GM12801 (cell line): ENCODE data around the gene INPP4B.

ENCODE experiments used
- CTCF ChIP-seq: IDR thresholded peaks from one replicate; pipeline ENCODE4 v1.5.1; 2011; ENCODE audit warnings: control low read depth; ENCODE audit not compliant: insufficient read length; ENCODE audit errors: extremely low read depth

INPP4B gene

GRCh38 chr4:142356801-142357200 lies 489.3 kb downstream of the INPP4B start:
- TF ChIP-seq CTCF, result no peak

DNA sequence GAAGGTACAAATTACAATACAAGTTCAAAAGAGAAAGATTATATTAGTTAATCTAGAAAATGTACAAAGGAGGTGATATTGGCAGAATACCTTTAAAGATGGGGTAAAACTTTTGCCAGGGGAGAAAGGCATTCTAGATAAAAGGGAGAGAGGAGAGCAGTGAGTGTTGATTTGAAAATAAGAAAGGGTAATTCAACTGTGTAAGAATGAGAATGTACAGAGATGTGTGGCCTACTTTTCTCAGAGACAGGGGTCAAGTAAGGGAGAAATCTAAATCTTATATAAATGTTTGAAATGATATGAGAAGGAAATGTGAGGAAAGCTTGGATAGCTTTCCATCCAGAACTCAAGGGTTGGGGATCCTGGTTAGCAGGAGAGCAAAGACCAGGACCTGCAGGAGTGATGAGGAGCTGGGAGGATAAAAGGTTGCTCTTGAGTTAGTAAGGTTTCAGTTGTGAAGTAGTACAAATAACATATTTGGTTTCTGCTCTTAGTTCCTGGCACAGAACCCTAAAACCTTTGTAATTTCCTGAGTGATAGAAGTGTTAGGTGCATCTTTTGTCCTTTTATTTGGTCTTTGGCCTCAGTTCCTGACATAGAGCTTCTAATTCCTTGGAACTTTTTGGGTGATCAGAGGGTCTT lies 489.9 kb downstream of the INPP4B start:
- TF ChIP-seq CTCF, result no peak

- TF ChIP-seq CTCF, result no peak
These were observed 490.6 kb downstream of the INPP4B start for GRCh38 chr4:142355421-142355930.

- no peak for TF ChIP-seq CTCF
These were observed 491.2 kb downstream of the INPP4B start for GRCh38 chr4:142354794-142355420.

DNA sequence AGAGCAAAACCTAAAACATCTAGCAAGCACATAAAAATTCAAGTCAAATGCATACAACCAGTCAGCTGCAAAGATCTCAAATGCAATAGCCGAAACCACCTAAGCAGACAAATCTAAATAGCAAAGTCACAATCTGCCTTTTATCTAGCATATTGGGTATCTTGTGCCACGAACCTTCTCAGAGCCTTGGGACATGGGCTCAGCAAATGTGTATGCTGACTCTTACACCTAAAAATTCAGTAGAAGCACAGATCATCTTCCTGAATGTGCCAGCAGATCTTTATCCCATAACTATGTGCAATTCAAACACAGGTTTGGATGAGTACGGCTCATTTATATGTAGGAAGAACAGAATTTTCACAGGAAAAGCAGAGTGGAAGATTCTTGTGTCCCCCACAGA lies 492.1 kb downstream of the INPP4B start:
- no peak for TF ChIP-seq CTCF

DNA sequence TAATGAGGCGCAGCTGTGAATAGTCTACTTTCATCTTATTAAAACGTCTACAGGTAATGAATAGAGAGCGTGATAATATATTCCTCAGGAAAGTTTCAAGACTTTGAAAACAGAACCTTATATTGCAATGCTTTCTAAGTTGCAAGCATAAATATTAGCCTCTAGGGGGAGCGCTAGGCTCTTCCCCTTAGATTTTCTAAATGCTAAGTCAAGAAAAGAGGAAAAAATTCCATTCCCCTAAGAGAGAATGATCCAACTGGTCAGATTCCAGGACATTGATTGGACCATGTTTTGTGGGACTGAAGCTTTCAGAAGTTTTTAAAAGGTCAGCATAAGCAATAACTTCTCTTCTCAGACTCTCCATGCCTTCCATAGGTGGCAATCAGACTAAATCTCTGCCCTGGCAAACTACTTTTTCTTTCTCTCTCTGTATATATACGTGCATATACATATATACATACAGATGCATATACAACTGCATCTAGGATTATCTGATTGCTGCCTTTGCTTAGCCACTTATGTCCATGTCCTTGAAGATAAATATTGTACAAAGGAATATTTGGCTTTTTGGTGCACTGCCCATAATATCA lies 492.9 kb downstream of the INPP4B start:
- no peak for TF ChIP-seq CTCF

DNA sequence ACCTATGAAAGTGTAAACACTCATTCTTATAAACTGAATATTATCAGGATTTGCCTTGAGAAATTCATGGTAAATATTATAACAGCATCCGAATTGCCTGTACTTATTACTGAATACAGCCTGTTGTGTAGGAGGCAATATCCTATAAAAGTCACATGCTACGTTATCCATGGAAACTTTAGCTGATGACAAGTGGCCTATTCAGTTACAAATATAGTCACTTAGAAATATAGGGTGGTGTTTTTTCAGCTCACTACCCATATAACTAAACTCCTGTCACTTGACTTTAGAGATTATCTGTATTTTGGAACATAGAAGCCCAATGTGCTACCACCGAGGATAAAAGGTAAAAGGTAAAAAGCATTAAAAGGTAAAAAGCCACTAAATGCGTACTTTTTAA lies 493.4 kb downstream of the INPP4B start:
- TF ChIP-seq CTCF, result no peak
